Measurements from ENCODE around the gene METTL27.
"Not testable (repeated sequence)": the region's sequence is repeated elsewhere in the genome, so short reads cannot be mapped to it uniquely, and the experiment has no call there.

Gene METTL27

GRCh38 chr7:73839290-73839689, 3.0 kb downstream of the METTL27 start:
- no peak for DNase-seq (ENCODE audit: low read depth in 2 of 2, low spot score in 1 of 2)

- DNase-seq (ENCODE audit: low read depth in 2 of 2, low spot score in 1 of 2) = no peak
Measured at GRCh38 chr7:73838642-73839041, 3.7 kb downstream of the METTL27 start.

- DNase-seq (ENCODE audit: low read depth in 2 of 2, low spot score in 1 of 2) = not testable (repeated sequence)
Measured at GRCh38 chr7:73837167-73837566, 5.1 kb downstream of the METTL27 start.

GRCh38 chr7:73834626-73835191, 7.6 kb downstream of the METTL27 start:
- no peak for DNase-seq (ENCODE audit: low read depth in 2 of 2, low spot score in 1 of 2)

GRCh38 chr7:73833251-73833919, 8.9 kb downstream of the METTL27 start:
- DNase-seq (ENCODE audit: low read depth in 2 of 2, low spot score in 1 of 2) = no peak

GRCh38 chr7:73832806-73833205, 9.5 kb downstream of the METTL27 start:
- DNase-seq (ENCODE audit: low read depth in 2 of 2, low spot score in 1 of 2) = no peak

GRCh38 chr7:73831834-73832651, 10.3 kb downstream of the METTL27 start:
- DNase-seq (ENCODE audit: low read depth in 2 of 2, low spot score in 1 of 2) = no peak

- no peak for DNase-seq (ENCODE audit: low read depth in 2 of 2, low spot score in 1 of 2)
Measured at GRCh38 chr7:73831584-73831833, 10.8 kb downstream of the METTL27 start.

- DNase-seq (ENCODE audit: low read depth in 2 of 2, low spot score in 1 of 2) = no peak
Measured at GRCh38 chr7:73830681-73831583, 11.4 kb downstream of the METTL27 start, which contains the start of gene CLDN4. Gene CLDN4, plus strand, starts transcription at chr7:73830996. Its CDS starts 206 bp downstream, at chr7:73831202.

GRCh38 chr7:73829921-73830680, 12.2 kb downstream of the METTL27 start:
- no peak for DNase-seq (ENCODE audit: low read depth in 2 of 2, low spot score in 1 of 2)

- no peak for DNase-seq (ENCODE audit: low read depth in 2 of 2, low spot score in 1 of 2)
Measured at GRCh38 chr7:73829505-73829904, 12.8 kb downstream of the METTL27 start.

GRCh38 chr7:73828972-73829371, 13.3 kb downstream of the METTL27 start:
- DNase-seq (ENCODE audit: low read depth in 2 of 2, low spot score in 1 of 2) = no peak

- DNase-seq (ENCODE audit: low read depth in 2 of 2, low spot score in 1 of 2) = no peak
Measured at GRCh38 chr7:73828107-73828803, 14.1 kb downstream of the METTL27 start.

- DNase-seq (ENCODE audit: low read depth in 2 of 2, low spot score in 1 of 2) = no peak
Measured at GRCh38 chr7:73827567-73828106, 14.7 kb downstream of the METTL27 start.

GRCh38 chr7:73824986-73825385, 17.3 kb downstream of the METTL27 start:
- DNase-seq (ENCODE audit: low read depth in 2 of 2, low spot score in 1 of 2) = no peak

- DNase-seq (ENCODE audit: low read depth in 2 of 2, low spot score in 1 of 2) = no peak
Measured at GRCh38 chr7:73823873-73824592, 18.3 kb downstream of the METTL27 start.

GRCh38 chr7:73823257-73823656, 19.1 kb downstream of the METTL27 start:
- DNase-seq (ENCODE audit: low read depth in 2 of 2, low spot score in 1 of 2) = no peak

- DNase-seq (ENCODE audit: low read depth in 2 of 2, low spot score in 1 of 2) = no peak
Measured at GRCh38 chr7:73822319-73823173, 19.8 kb downstream of the METTL27 start.
